Testis (tissue), 2 donors: ENCODE results near the gene ANXA10.

ENCODE experiments used
- CTCF ChIP-seq, 3 experiments: fragments of 450-650 bp in 2 of 3; fragments of 200-600 bp in 1 of 3; sonication (generic) in 1 of 3; IDR thresholded peaks; one replicate each; pipeline ENCODE4 v1.5.1; 2016 to 2019; ENCODE audit warnings: antibody characterized with exemption in 3 of 3, mild to moderate bottlenecking in 2 of 3, moderate library complexity in 1 of 3
- POLR2A ChIP-seq: fragments of 450-650 bp; IDR thresholded peaks from one replicate; pipeline ENCODE4 v1.6.1; 2017; ENCODE audit warnings: antibody characterized with exemption, mild to moderate bottlenecking, moderate library complexity

- TF ChIP-seq CTCF (IDR thresholded peaks at IDR 0.05) (no peak), POLR2A (no peak)
Observed at GRCh38 chr4:168197926-168198325, 105.6 kb downstream of the ANXA10 start.
